HG02840 (cell line): ENCODE measurements around the gene SCYL1.

Experiments
- ATAC-seq: cut with Tn5 transposase; IDR thresholded peaks from one replicate; pipeline ENCODE4 v1.9.1; 2021; ENCODE audit warnings: mild to moderate bottlenecking, moderate library complexity, moderate number of reproducible peaks; ENCODE audit not compliant: unreplicated experiment, low FRiP score

Gene SCYL1

DNA sequence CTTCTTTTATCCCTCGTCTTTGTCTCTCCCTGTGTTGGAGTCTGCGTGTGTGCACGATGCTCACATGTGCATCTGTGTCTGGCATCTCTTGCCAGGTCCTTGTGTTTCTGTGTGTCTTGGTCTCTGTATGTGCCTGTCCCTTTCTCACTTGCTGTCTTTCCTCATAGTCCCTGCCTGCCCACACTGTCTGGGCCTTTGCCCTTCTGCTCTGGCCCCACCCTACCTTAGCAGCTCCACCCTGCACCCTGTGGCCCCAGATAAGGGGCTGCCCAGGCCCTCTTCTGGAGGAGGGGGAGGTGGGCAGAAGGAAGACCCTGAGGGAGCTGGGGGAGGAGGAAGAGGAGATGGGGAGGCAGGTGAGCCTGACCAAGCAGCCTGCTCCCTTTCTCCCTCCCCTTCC, 53.8 kb downstream of the SCYL1 start:
- ATAC-seq: no peak

DNA sequence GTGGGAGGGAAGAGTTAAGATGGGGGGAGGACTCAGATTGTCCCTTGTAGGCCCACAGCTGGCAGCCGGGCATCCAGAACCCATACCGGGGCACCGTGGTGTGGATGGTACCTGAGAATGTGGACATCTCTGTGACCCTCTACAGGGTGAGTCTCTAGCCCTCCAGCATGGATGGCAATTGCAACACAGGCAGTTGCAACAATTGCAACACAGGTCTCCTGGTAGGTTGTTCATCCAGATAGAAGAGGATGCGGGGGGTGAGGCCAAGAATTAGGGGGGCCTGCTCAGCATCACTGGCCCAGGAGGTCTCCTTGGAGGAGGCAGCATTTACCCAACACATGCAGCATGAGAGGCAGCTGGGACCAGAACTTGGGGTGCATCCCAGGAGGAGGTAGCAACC, 54.4 kb downstream of the SCYL1 start:
- no peak for ATAC-seq

DNA sequence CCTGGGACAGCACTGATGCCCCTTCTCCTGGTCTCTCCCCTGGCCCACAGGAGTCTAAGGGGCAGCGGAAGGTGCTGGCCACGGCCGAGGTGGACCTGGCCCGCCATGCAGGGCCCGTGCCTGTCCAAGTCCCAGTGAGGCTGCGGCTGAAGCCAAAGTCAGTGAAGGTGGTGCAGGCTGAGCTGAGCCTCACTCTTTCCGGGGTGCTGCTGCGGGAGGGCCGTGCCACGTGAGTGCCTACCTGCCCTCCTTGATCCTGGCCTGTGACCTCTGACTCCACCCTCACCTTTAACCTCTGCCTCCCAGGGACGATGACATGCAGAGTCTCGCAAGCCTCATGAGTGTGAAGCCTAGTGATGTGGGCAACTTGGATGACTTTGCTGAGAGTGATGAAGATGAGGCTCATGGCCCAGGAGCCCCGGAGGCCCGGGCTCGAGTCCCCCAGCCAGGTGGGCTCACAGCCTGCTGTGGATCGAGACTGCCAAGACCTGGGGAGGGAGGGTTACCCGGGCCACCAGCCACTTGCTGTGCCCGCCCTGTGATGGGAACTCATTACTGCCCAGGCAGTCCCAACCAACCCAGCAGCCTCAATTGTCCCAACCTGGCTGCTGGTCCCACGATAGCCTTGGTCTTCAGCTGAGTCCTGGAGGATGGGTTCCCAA, 55.3 kb downstream of the SCYL1 start:
- no peak for ATAC-seq

DNA sequence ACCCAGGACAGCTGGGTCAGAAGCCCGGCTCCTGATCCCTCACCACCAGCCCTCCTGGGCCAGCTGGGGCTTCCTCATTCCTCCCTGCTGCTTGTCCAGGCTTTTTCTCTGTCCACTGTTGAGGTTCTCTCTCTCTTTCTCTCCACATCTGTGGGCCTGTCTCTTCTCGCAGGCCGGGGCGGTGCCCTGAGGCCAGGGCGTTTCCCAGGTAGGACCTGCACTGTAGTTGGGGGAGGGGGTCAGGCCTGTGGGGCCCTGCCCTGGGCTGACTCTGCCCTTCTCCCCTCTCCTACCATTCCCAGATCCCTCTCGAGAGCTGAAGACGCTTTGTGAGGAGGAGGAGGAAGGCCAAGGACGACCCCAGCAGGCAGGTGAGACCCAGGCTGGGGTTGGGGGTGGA, 55.9 kb downstream of the SCYL1 start:
- no peak for ATAC-seq

DNA sequence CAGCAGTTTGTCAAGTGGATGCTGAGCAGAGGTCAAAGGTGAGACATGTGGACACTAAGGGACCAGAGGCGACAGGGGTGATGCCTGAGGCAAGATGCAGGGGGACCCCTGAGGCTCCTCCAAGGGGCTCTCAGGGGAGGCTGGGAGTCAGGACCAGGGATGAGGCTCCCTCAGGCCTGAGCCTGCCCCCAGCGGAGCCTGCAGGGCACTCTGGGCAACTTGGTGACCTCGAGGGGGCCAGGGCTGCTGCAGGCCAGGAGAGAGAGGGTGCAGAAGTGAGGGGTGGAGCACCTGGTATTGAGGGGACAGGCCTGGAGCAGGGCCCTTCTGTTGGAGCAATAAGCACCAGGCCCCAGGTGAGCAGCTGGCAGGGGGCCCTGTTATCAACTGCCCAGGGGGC, 57.0 kb downstream of the SCYL1 start:
- no peak for ATAC-seq

DNA sequence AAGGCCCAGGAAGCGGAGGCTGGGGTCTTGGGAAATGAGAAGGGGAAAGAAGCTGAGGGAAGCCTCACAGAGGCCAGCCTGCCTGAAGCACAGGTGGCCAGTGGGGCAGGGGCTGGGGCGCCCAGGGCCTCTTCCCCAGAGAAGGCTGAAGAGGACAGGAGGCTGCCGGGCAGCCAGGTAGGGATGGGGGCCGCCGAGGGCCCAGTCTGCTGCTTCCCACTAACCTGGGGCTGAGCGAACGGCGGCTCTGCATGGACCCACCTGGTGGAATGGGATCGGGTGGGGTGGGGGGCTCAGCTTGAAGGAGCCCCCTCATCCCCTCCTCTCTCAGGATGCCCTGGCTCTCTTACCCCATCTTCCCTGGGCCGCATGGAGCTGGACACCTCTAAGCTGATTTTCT, 58.7 kb downstream of the SCYL1 start:
- ATAC-seq: no peak

DNA sequence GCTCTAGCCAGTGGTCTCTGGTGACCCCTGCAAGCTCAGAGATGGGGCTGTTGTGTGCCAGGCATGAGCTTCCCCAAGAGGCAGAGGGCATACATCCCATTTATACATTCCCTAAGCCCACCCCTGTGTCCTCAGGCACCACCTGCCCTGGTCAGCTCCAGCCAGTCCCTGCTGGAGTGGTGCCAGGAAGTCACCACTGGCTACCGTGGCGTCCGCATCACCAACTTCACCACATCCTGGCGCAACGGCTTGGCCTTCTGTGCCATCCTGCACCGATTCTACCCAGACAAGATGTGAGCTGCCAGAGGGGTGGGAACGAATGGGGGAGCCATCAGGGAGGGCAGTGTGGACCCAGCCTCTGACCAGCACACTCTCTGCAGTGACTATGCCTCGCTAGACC, 59.2 kb downstream of the SCYL1 start:
- no peak for ATAC-seq

DNA sequence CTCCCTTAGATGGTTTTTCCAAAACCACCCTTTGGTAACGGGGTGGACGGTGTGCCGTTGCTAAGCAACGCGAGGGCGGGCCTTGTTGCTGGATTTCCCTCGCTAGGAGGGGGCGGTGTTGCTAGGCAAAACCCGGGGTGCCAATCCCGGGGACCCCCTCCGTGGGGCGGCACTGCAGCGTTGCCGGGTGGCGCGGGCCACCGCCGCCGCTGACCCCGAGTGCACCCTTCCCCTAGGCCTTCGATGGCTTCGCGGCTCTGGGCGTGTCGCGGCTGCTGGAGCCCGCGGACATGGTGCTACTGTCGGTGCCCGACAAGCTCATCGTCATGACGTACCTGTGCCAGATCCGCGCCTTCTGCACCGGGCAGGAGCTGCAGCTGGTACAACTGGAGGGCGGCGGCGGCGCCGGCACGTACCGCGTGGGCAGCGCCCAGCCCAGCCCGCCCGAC, 59.9 kb downstream of the SCYL1 start:
- no peak for ATAC-seq

DNA sequence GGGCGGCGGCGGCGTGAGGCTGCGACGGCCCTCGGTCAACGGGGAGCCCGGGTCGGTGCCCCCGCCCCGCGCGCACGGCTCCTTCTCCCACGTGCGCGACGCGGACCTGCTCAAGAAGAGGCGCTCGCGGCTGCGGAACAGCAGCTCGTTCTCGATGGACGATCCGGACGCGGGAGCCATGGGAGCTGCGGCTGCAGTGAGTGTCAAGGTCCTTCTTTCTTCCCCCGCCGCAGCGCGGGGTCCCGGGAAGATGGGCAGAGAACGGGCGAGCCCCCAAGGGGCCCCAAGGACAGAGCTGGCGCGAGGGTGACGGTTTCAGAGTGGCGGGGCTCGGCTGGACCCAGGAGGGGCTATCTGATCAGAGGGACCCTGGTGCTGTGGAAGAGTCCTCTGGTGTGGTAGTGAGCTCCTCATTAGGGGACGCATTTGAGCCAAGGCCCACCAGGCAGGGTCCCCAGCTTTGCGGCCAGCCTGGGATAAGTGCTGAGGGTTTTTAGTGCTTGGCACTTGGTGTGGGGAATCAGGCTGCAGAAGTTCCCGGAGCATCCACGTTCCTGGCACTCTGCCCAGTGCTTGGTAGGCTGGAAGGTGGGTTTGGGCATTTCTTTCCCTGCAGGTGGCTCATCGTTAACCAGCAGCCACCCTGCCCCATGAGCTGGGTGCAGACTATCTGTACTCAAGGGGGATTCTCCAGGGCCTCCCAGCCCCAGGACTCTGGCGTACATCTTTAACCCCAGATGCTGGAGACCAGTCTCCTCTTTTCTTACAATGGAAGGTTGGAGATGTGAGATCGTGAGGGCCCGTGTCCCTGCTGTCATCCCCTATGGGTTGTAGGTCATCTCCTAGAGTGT, 60.7 kb downstream of the SCYL1 start:
- no peak for ATAC-seq

DNA sequence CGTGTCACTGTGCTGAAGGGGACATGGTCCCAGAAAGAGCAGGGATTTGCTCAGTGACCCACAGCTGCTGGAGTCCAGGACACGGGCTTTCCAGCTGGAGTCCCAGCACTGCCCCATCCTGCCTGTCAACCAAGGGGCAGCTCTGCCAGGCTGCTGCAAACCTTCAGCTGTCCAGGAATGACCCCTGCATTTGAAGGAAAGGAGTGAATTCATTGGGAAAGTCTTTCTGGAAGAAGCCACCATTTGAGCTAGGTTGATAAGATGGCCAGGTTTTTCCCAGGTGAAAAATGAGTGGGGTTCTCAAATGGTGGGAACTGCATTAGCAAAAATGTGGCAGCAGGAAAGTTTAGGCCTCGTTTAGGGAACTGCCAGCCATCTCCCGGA, 61.4 kb downstream of the SCYL1 start:
- no peak for ATAC-seq

DNA sequence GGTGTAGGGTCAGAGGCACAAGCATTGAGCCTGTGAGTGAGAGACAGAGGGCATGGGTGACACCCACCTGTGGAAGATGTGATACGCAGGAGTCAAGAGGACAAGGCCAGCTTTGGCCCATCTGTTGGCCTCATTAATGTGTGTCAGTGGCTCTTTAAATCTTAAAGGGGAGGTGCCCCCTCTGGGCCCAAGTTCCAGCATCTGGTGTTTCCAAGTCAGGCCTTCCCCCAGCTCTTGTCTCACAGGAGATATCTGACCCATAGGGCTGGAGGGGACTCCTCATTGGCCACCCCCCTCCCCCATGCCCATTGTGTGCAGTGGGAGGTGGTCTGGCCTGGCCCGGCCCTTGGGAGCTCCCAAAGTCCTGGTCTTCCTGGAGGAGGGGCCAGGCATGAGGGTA, 61.8 kb downstream of the SCYL1 start:
- no peak for ATAC-seq
